HCT116 (cell line): ENCODE data around the gene TRPM3. TPM values are rescaled to one million over a fixed set of nuclear protein-coding genes. Genes with fewer than 3 reads are reported as not detected.

ENCODE experiments used
- ATAC-seq: fragments of 200-7000 bp; cut with Tn5 transposase; 2 replicates; pipeline ENCODE4 v1.9.1; 2020; ENCODE audit warnings: mild to moderate bottlenecking, moderate library complexity
- BruUV-seq: library from RNA; stranded (reverse); fragments of 400-500 nt; replicated peaks from 2 replicates; lab custom pipeline; 2021; lab: Mats Ljungman, UMichigan
- CTCF ChIA-PET: fragments of 300-600 bp; sonication (Branson Sonifier 250); formaldehyde crosslinking; loops from one replicate; lab custom pipeline; 2021; ENCODE audit warnings: antibody characterized with exemption; lab: Charles Lee
- POLR2A ChIA-PET: fragments of 300-600, 350-600 bp; sonication (Branson Sonifier 250); formaldehyde crosslinking; loops from one replicate; lab custom pipeline; 2021; ENCODE audit warnings: antibody characterized with exemption; lab: Charles Lee
- RAD21 ChIA-PET, 2 experiments: fragments of 300-600 bp; sonication (Branson Sonifier 250); formaldehyde crosslinking; loops; one replicate each; lab custom pipeline; 2023; ENCODE audit warnings: low total read pairs in 2 of 2; ENCODE audit not compliant: uncharacterized antibody in 2 of 2, unreplicated experiment in 2 of 2, low non-redundant PET in 1 of 2; lab: Charles Lee
- DNase-seq: peaks from one replicate; pipeline ENCODE4 v3.0.0-alpha.2; 2010; ENCODE audit warnings: low read depth, low spot score
- H2AFZ ChIP-seq: fragments of 200-600 bp; shearing (Covaris generic), sonication (generic); 2 replicates; pipeline ENCODE4 v1.6.1; 2017; ENCODE audit warnings: low read depth, mixed run types, mixed read lengths, antibody characterized with exemption, low read length; ENCODE audit not compliant: poor library complexity, severe bottlenecking
- H3K27ac ChIP-seq: 2 replicates; pipeline ENCODE4 v1.5.1; 2012; ENCODE audit warnings: low read depth, low read length
- H3K27me3 ChIP-seq: fragments of 200-600 bp; sonication (generic); 2 replicates; pipeline ENCODE4 v1.6.1; 2016; ENCODE audit warnings: mixed run types, low read length, mixed read lengths; ENCODE audit not compliant: insufficient read depth
- H3K36me3 ChIP-seq, 2 experiments: fragments of 200-500 bp in 1 of 2; fragments of 200-600 bp in 1 of 2; sonication (Bioruptor generic) in 1 of 2; sonication (generic) in 1 of 2; 2 replicates each; pipeline versions ENCODE4 v1.5.1 to v1.6.1; 2014 to 2016; ENCODE audit warnings: low read length in 2 of 2, inconsistent platforms in 1 of 2, mixed read lengths in 1 of 2, mixed run types in 1 of 2; ENCODE audit not compliant: insufficient read depth in 2 of 2, control insufficient read depth in 1 of 2
- H3K4me1 ChIP-seq, 2 experiments: fragments of 200-600 bp in 1 of 2; sonication (generic) in 1 of 2; 2 replicates each; pipeline versions ENCODE4 v1.5.1 to v1.6.1; 2012 to 2017; ENCODE audit warnings: low read length in 2 of 2, inconsistent platforms in 1 of 2, mild to moderate bottlenecking in 1 of 2, mixed read lengths in 1 of 2, mixed run types in 1 of 2, moderate library complexity in 1 of 2; ENCODE audit not compliant: insufficient read depth in 2 of 2, control insufficient read depth in 1 of 2
- H3K4me2 ChIP-seq: fragments of 200-600 bp; sonication (generic); 2 replicates; pipeline ENCODE4 v1.6.1; 2017; ENCODE audit warnings: mixed run types, low read length, mixed read lengths
- H3K4me3 ChIP-seq, 2 experiments: fragments of 200-600 bp in 1 of 2; sonication (generic) in 1 of 2; replicated peaks in 1 of 2; 2 replicates each; pipeline ENCODE4 v1.5.1; 2011 to 2016; ENCODE audit warnings: low read length in 2 of 2, control low read depth in 1 of 2, low read depth in 1 of 2, mild to moderate bottlenecking in 1 of 2, mixed read lengths in 1 of 2, mixed run types in 1 of 2
- H3K79me2 ChIP-seq: fragments of 200-600 bp; sonication (generic); 2 replicates; pipeline ENCODE4 v1.6.1; 2017; ENCODE audit warnings: mild to moderate bottlenecking, mixed run types, low read length, moderate library complexity, mixed read lengths; ENCODE audit not compliant: insufficient read depth
- H3K9ac ChIP-seq: fragments of 200-600 bp; sonication (generic); 2 replicates; pipeline ENCODE4 v1.6.1; 2016; ENCODE audit warnings: low read length, mixed read lengths
- H3K9me2 ChIP-seq: fragments of 200-600 bp; sonication (generic), shearing (Covaris generic); 2 replicates; pipeline ENCODE4 v1.6.1; 2017; ENCODE audit warnings: mixed run types, mild to moderate bottlenecking, moderate library complexity; ENCODE audit not compliant: insufficient read depth
- H3K9me3 ChIP-seq, 2 experiments: fragments of 200-500 bp in 1 of 2; fragments of 200-600 bp in 1 of 2; sonication (Bioruptor generic) in 1 of 2; sonication (generic) in 1 of 2; 2 replicates each; pipeline ENCODE4 v1.6.1; 2014 to 2017; ENCODE audit warnings: low read length in 2 of 2, mixed read lengths in 2 of 2, inconsistent platforms in 1 of 2, low read depth in 1 of 2, mild to moderate bottlenecking in 1 of 2, mixed run types in 1 of 2, moderate library complexity in 1 of 2; ENCODE audit not compliant: control insufficient read depth in 1 of 2, insufficient read depth in 1 of 2
- H4K20me1 ChIP-seq: fragments of 200-600 bp; sonication (generic), shearing (Covaris generic); 2 replicates; pipeline ENCODE4 v1.6.1; 2017; ENCODE audit warnings: mixed run types, mild to moderate bottlenecking, moderate library complexity; ENCODE audit not compliant: insufficient read depth
- ATF3 ChIP-seq: IDR thresholded peaks from 2 replicates; pipeline ENCODE4 v1.6.1; 2012
- CTCF ChIP-seq, 3 experiments: fragments of 200-600 bp in 1 of 3; sonication (generic) in 1 of 3; IDR thresholded peaks in 2 of 3; conservative IDR thresholded peaks in 1 of 3; 2 replicates each; pipeline ENCODE4 v1.5.1; 2012 to 2017; ENCODE audit warnings: low read depth in 2 of 3, low read length in 2 of 3, antibody characterized with exemption in 1 of 3, borderline replicate concordance in 1 of 3, control low read depth in 1 of 3, mild to moderate bottlenecking in 1 of 3, mixed read lengths in 1 of 3, mixed run types in 1 of 3, moderate library complexity in 1 of 3; ENCODE audit not compliant: insufficient read depth in 1 of 3
- EGR1 ChIP-seq: IDR thresholded peaks from 2 replicates; pipeline ENCODE4 v1.6.1; 2012; ENCODE audit warnings: low read depth
- EZH2 ChIP-seq: fragments of 200-600 bp; sonication (generic); IDR thresholded peaks from 2 replicates; pipeline ENCODE4 v1.6.1; 2017; ENCODE audit warnings: antibody characterized with exemption, mixed run types
- POLR2A ChIP-seq: IDR thresholded peaks from 2 replicates; pipeline ENCODE4 v1.7.0; 2011; ENCODE audit warnings: borderline replicate concordance; ENCODE audit not compliant: insufficient read depth, insufficient read length; ENCODE audit errors: extremely low read depth
- POLR2AphosphoS5 ChIP-seq: IDR thresholded peaks from 2 replicates; pipeline ENCODE4 v1.6.1; 2011; ENCODE audit warnings: mild to moderate bottlenecking, low read depth, low read length, moderate library complexity
- RAD21 ChIP-seq: IDR thresholded peaks from 2 replicates; pipeline ENCODE4 v1.6.1; 2012; ENCODE audit warnings: low read depth, mild to moderate bottlenecking
- SP1 ChIP-seq: IDR thresholded peaks from 2 replicates; pipeline ENCODE4 v1.6.1; 2012; ENCODE audit warnings: low read depth
- SRF ChIP-seq: IDR thresholded peaks from 2 replicates; pipeline ENCODE4 v1.6.1; 2012; ENCODE audit warnings: low read depth
- TCF7L2 ChIP-seq: IDR thresholded peaks from 2 replicates; pipeline ENCODE4 v1.7.0; 2011; ENCODE audit warnings: borderline replicate concordance, inconsistent platforms; ENCODE audit not compliant: insufficient read depth, insufficient read length; ENCODE audit errors: extremely low read depth
- YY1 ChIP-seq: IDR thresholded peaks from 2 replicates; pipeline ENCODE4 v1.6.1; 2011; ENCODE audit warnings: low read length, low read depth, moderate library complexity, mild to moderate bottlenecking; ENCODE audit not compliant: insufficient replicate concordance; ENCODE audit errors: extremely low read depth
- ZFX ChIP-seq: fragments of 450-650 bp; IDR thresholded peaks from 2 replicates; pipeline ENCODE4 v1.6.1; 2017
- ZNF274 ChIP-seq: fragments of 200-500 bp; sonication (Bioruptor generic); IDR thresholded peaks from 2 replicates; pipeline ENCODE4 v1.6.1; 2014; ENCODE audit warnings: mild to moderate bottlenecking, low read depth, low read length, inconsistent platforms
- intact Hi-C: fragments of 100-400 bp; cut with micrococcal nuclease; formaldehyde crosslinking; loops from 2 replicates; pipeline ENCODE4 v1.10.0; 2022
- total RNA-seq: library from RNA; stranded (reverse); gene quantifications from one replicate; pipeline ENCODE4 v1.2.1, GENCODE V29; 2021; ENCODE audit not compliant: unreplicated experiment
- TF ChIP-seq, protein P1 (sequence below): IDR thresholded peaks from 2 replicates; pipeline ENCODE4 v1.6.1; 2011; ENCODE audit warnings: mild to moderate bottlenecking, low read length, moderate library complexity; ENCODE audit not compliant: insufficient replicate concordance; ENCODE audit errors: extremely low read depth

Gene TRPM3
- total RNA-seq, 1 experiment from 2014 or later = not detected

GRCh38 chr9:70609011-70609410 is 512.4 kb downstream of the TRPM3 start:
- Histone ChIP-seq H3K9me2 (no peaks in the 10 kb centered on the region), H3K4me1 (no peaks in the 10 kb centered on the region), H3K36me3 (no peaks in the 10 kb centered on the region), H3K4me3 (no peak overlapping the region), H3K27ac (no peak overlapping the region), H3K9ac (no peak overlapping the region), H4K20me1 (no peaks in the 10 kb centered on the region), H2AFZ (no peak overlapping the region), H3K4me2 (no peak overlapping the region), H3K9me3 (no peaks in the 10 kb centered on the region), H3K27me3 (0 out of 2 replicates have a peak, but pooled peaks cover 3% of the 10 kb centered on the region), H3K79me2 (no peaks in the 10 kb centered on the region)
- ChIA-PET CTCF (no interaction called here), RAD21 (no interaction called here), POLR2A (no interaction called here)
- TF ChIP-seq SRF = no peak
- no peak for TF ChIP-seq EZH2
- no peak for TF ChIP-seq ZFX
- TF ChIP-seq POLR2A = no peak
- TF ChIP-seq YY1 = no peak
- no peak for DNase-seq
- no peak for ATAC-seq
- intact Hi-C loops = loop anchor here (10.0 kb wide), 1 partner anchor 124 kb away; no protein-coding TSS in a partner anchor
- BruUV-seq = no TSS peak

DNA sequence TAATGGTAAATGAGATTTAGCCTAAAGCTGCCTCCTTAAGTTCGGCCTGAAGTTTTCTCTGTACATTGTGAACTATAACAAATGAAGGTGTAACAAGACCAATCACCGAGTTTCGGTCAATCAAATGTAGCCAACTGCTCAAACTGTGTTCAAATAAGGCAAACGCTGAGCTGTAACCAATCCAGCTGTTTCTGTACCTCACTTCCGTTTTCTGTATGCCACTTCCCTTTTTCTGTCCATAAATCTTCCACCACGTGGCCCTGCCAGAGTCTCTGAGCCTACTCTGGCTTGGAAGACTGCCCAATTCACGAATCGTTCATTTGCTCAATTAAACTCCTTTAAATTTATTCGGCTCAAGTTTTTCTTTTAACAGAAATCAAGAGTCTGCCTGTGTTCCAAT is 513.5 kb downstream of the TRPM3 start:
- Histone ChIP-seq H3K4me2 (no peak overlapping the region), H3K9ac (no peak overlapping the region), H4K20me1 (no peaks in the 10 kb centered on the region), H3K9me3 (no peaks in the 10 kb centered on the region), H3K4me3 (no peak overlapping the region), H3K79me2 (no peaks in the 10 kb centered on the region), H3K36me3 (no peaks in the 10 kb centered on the region), H3K9me2 (no peaks in the 10 kb centered on the region)
- POLR2A ChIA-PET = no interaction called here
- RAD21 ChIA-PET = no interaction called here
- CTCF ChIA-PET = no interaction called here
- ATAC-seq = no peak
- intact Hi-C loops = loop anchor here (10.0 kb wide), 1 partner anchor 123 kb away; no protein-coding TSS in a partner anchor
- DNase-seq = no peak
- no peak for TF ChIP-seq ATF3
- no peak for TF ChIP-seq YY1
- TF ChIP-seq TCF7L2 = no peak
- no peak for TF ChIP-seq ZNF274
- TF ChIP-seq SP1 = no peak
- TF ChIP-seq SRF = no peak
- no peak for TF ChIP-seq EGR1
- TF ChIP-seq RAD21 = no peak
- TF ChIP-seq POLR2AphosphoS5 = no peak
- TF ChIP-seq CTCF (IDR thresholded peaks at IDR 0.05 in 2 of 3, conservative IDR thresholded peaks at IDR 0.05 in 1 of 3; ENCODE audit: borderline replicate concordance in 1 of 3, insufficient read depth in 1 of 3, low read depth in 2 of 3, low read length in 2 of 3) = no peak
- TF ChIP-seq, protein P1, sequence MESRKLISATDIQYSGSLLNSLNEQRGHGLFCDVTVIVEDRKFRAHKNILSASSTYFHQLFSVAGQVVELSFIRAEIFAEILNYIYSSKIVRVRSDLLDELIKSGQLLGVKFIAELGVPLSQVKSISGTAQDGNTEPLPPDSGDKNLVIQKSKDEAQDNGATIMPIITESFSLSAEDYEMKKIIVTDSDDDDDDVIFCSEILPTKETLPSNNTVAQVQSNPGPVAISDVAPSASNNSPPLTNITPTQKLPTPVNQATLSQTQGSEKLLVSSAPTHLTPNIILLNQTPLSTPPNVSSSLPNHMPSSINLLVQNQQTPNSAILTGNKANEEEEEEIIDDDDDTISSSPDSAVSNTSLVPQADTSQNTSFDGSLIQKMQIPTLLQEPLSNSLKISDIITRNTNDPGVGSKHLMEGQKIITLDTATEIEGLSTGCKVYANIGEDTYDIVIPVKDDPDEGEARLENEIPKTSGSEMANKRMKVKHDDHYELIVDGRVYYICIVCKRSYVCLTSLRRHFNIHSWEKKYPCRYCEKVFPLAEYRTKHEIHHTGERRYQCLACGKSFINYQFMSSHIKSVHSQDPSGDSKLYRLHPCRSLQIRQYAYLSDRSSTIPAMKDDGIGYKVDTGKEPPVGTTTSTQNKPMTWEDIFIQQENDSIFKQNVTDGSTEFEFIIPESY = no peak
- TF ChIP-seq, all 23 proteins: peak for 0
- Histone ChIP-seq H3K27me3 (no peaks in the 10 kb centered on the region), H3K27ac (no peak overlapping the region), H2AFZ (no peak overlapping the region), H3K4me1 (no peaks in the 10 kb centered on the region)
- BruUV-seq = no TSS peak
